GM23338 (cell line): ENCODE data around the gene DSCAML1.

ENCODE experiments used
- EZH2 ChIP-seq: fragments of 200-600 bp; sonication (generic); IDR thresholded peaks from one replicate; pipeline ENCODE4 v1.8.0; 2017; ENCODE audit warnings: antibody characterized with exemption, mild to moderate bottlenecking, low read depth; ENCODE audit not compliant: unreplicated experiment
- EZH2phosphoT487 ChIP-seq: fragments of 200-600 bp; sonication (generic); IDR thresholded peaks from one replicate; pipeline ENCODE4 v1.8.1; 2018; ENCODE audit warnings: antibody characterized with exemption; ENCODE audit not compliant: unreplicated experiment
- POLR2AphosphoS5 ChIP-seq: IDR thresholded peaks from 2 replicates; pipeline ENCODE4 v1.6.1; 2016; ENCODE audit warnings: antibody characterized with exemption, low read depth
- REST ChIP-seq: IDR thresholded peaks from one replicate; pipeline ENCODE4 v1.6.1; 2018; ENCODE audit warnings: antibody characterized with exemption; ENCODE audit not compliant: unreplicated experiment
- ZNF114 ChIP-seq: fragments of 250-450 bp; sonication (Bioruptor Pico); IDR thresholded peaks from 2 replicates; pipeline ENCODE4 v1.5.0; 2020; ENCODE audit warnings: mild to moderate bottlenecking, moderate library complexity
- ZNF331 ChIP-seq: fragments of 250-450 bp; sonication (Bioruptor Pico); IDR thresholded peaks from 2 replicates; pipeline ENCODE4 v1.5.0; 2020; ENCODE audit warnings: low read depth, mild to moderate bottlenecking, moderate library complexity
- TF ChIP-seq, protein P1 (sequence below), 2 experiments: fragments of 200-600 bp in 1 of 2; sonication (generic) in 1 of 2; conservative IDR thresholded peaks; 2 replicates each; pipeline versions ENCODE4 v1.5.1 to v1.6.1; 2016 to 2017; ENCODE audit warnings: antibody characterized with exemption in 2 of 2, low read depth in 2 of 2, mild to moderate bottlenecking in 2 of 2, moderate library complexity in 1 of 2

- TF ChIP-seq, protein P1, sequence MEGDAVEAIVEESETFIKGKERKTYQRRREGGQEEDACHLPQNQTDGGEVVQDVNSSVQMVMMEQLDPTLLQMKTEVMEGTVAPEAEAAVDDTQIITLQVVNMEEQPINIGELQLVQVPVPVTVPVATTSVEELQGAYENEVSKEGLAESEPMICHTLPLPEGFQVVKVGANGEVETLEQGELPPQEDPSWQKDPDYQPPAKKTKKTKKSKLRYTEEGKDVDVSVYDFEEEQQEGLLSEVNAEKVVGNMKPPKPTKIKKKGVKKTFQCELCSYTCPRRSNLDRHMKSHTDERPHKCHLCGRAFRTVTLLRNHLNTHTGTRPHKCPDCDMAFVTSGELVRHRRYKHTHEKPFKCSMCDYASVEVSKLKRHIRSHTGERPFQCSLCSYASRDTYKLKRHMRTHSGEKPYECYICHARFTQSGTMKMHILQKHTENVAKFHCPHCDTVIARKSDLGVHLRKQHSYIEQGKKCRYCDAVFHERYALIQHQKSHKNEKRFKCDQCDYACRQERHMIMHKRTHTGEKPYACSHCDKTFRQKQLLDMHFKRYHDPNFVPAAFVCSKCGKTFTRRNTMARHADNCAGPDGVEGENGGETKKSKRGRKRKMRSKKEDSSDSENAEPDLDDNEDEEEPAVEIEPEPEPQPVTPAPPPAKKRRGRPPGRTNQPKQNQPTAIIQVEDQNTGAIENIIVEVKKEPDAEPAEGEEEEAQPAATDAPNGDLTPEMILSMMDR (conservative IDR thresholded peaks at IDR 0.05; ENCODE audit: low read depth in 2 of 2): no peak
- no peak for TF ChIP-seq POLR2AphosphoS5
- TF ChIP-seq REST: no peak
- TF ChIP-seq ZNF331: no peak
- no peak for TF ChIP-seq EZH2
- no peak for TF ChIP-seq EZH2phosphoT487
- no peak for TF ChIP-seq ZNF114 (CRISPR knock-in tag)
Measured at GRCh38 chr11:117669062-117669461, 128.0 kb downstream of the DSCAML1 start.
